GM21367 (cell line): ENCODE results near the gene UBAP2.

ENCODE experiments used
- ATAC-seq: cut with Tn5 transposase; IDR thresholded peaks from one replicate; pipeline ENCODE4 v1.9.1; 2021; ENCODE audit not compliant: unreplicated experiment

The UBAP2 gene

DNA sequence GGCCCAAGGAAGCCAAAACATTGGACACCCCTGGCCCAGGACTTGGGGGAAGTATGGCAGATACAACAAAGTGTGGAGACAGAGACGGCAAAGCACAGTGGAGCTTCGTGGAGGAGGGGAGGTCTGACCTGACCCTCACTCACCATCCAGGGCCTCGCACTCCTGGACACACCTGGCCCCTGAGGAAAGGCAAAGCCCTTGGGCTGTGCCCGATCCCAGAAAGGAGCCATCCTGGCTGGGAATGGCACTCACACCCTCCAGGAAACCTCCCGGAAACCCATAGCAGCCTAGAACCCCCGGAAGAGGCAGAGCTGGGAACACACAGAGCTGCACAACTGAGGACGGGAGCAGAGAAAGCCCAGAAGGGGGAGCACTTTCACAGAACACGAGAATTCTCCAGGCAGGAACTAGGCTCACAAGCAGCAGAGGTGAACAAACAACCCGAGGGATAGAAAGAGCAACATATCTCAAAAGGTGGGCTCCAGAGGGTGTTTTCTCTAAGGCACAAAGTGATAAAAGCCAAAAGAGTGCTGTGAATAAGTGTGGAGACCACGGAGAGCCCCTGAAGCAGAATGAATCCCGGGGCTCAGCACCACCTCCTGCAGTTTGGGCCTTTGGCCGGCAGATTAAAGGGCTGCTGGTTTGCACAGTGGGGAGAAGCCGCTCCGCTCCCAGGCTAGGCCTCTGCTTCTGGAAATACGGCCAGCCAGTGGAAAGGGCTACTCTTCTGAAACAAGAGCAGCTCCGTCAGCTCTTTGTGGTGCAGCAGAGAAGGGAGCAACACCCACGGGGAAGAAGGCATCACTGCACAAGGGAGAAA is 123.5 kb downstream of the UBAP2 start:
- no peak for ATAC-seq

- no peak for ATAC-seq
Observed at GRCh38 chr9:33923998-33924701, 124.5 kb downstream of the UBAP2 start.

GRCh38 chr9:33923079-33923478 is 125.6 kb downstream of the UBAP2 start:
- ATAC-seq = no peak

DNA sequence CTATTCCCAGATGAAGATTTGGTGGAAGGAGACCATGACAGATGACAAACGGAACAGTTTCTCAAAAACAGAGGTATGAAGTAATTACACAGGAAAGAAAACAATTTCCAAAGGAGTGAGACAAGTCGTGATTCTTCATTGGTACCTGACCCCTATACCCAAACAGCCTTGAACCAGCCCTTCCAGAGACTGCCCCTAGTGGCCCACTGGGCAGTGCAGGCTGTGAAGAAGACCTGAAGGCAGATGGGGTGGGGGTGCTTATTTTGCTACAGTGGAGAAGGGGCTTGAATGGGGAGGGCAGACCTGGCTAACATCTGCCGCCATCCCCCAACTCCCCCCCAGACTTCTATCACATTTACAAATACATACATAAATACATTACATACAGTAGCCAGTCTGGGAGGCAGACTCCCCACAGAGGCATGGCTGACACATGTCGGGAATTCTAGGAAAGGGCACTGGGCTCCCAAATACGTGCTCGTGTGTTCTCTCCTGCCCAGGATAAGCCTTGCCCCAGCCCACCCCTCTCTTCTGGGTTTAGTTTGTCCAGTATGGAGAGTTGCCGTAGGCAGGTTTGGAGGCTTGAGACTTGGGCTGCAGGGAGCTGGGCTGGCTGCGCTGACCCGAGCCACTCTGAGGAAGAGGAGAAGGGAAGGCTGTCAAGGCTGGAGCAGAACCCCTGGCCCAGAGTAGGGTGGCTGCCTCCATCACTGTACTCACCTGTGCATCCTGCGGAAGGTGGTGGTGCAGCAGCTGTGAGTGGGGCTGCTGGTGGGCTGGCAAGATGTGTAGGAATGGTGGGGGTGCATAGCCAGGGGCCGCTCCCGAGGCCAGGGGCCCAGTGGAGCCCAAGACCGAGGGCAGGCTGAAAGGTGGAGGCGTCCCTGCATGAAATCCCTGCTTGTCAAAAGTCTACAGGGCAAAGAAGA is 126.5 kb downstream of the UBAP2 start:
- ATAC-seq = no peak

GRCh38 chr9:33919276-33919897 is 129.3 kb downstream of the UBAP2 start:
- ATAC-seq = no peak

- ATAC-seq = no peak
Observed at GRCh38 chr9:33917036-33917435, 131.7 kb downstream of the UBAP2 start.

- ATAC-seq = no peak
Observed at GRCh38 chr9:33914887-33915628, 133.6 kb downstream of the UBAP2 start.

DNA sequence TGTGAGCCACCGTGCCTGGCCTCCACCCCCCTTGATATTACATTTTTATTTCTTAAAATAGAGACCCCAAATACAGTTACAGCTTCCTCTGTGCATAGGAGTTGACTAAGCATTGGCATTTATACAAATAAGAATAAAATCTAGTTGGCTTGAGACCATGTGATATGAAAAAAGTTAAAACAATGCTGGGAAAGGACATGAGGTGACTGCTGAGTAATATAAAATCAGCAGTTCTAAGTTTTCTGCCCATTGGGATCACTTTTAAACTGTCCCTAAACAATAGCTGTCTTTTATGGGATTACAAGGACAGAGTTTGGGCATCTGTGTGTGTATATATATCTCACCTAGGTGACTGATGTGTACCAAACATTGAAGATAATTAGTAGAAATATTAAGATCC is 135.1 kb downstream of the UBAP2 start:
- ATAC-seq = no peak

GRCh38 chr9:33908749-33909148 is 139.9 kb downstream of the UBAP2 start:
- ATAC-seq = no peak

- ATAC-seq = no peak
Observed at GRCh38 chr9:33908114-33908513, 140.6 kb downstream of the UBAP2 start.

- no peak for ATAC-seq
Observed at GRCh38 chr9:33907347-33907746, 141.3 kb downstream of the UBAP2 start.

GRCh38 chr9:33906769-33907168 is 141.9 kb downstream of the UBAP2 start:
- no peak for ATAC-seq

DNA sequence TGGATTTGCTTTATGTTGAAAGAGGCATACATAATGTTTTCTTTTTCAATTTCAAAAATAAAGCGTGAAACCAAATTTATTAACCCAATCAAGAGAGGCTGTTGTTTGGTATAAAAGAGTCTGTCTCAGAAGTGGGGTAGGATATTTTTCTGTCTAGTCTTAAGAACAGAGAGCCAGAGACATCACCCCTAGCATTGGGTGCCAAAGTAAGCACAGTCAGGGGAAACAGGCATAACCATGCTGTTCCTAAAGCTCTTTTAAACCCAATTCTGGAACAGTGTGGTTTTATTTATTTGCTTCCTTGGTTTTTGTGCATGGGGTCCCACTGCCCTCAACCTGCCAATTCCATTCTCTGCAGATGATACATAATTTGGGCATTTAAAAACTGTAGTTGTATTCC is 143.6 kb downstream of the UBAP2 start:
- no peak for ATAC-seq

DNA sequence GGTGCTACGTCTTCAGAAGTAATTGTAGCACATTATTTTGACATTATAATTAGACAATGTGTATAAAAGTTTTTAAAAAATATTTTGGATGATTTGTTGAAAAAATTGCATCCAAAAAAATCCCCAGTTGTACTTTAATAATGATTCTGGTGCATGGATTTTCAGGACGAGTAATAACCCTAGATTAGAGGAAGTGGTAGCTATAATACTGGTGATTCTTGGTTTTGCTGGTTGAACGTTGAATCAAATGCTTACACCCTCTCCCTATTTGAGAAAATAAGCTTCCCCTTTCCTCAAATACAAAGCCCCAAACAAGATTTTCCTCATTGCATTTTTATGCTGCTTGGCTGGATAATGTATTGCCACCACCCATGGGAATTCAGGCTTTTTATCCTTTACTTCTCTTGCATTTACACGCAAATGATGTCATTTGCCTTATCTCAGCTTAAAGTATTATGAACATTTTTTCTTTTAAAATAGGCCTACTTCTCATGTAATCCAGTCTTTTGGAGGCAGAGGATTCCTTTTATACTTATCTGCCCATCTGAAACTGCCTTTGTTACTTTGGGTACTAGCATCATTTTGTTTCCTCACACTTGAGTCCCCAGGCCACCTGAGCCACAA is 145.4 kb downstream of the UBAP2 start:
- no peak for ATAC-seq

- no peak for ATAC-seq
Observed at GRCh38 chr9:33894316-33894715, 154.4 kb downstream of the UBAP2 start.

DNA sequence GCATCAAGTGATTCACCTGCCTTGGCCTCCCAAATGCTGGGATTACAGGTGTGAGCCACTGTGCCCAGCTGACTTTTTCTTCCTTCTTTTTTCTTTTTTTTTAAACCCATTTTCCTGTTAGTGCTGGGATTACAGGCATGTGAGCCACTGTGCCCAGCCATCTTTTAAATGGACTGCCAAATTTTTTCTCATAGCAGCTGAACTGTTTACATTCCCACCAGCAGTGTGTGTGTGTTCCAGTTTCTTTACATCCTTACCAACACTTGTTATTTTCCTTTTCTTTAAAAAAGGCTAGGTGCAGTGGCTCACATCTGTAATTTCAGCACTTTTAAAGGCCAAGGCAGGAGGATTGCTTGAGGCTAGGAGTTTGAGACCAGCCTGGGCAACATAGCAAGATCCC is 154.8 kb downstream of the UBAP2 start:
- no peak for ATAC-seq

DNA sequence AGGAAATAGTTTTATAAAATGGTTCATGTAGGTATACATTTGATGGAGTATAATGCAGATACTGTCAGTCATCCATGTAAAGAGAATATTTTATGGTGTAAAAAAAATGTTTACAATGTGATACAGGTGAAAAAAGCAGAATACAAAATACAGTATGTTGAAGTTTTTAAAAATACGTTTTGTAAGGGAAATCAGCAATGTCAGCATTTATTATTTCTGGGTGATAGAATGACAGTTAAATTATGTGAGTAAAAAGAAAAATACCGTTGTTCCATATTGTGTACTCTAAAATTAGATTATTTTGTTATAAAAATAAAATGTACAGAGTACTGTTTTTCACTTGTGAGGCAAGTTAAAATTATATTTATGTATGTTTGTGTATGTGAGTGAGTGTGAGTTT is 162.7 kb downstream of the UBAP2 start:
- no peak for ATAC-seq

DNA sequence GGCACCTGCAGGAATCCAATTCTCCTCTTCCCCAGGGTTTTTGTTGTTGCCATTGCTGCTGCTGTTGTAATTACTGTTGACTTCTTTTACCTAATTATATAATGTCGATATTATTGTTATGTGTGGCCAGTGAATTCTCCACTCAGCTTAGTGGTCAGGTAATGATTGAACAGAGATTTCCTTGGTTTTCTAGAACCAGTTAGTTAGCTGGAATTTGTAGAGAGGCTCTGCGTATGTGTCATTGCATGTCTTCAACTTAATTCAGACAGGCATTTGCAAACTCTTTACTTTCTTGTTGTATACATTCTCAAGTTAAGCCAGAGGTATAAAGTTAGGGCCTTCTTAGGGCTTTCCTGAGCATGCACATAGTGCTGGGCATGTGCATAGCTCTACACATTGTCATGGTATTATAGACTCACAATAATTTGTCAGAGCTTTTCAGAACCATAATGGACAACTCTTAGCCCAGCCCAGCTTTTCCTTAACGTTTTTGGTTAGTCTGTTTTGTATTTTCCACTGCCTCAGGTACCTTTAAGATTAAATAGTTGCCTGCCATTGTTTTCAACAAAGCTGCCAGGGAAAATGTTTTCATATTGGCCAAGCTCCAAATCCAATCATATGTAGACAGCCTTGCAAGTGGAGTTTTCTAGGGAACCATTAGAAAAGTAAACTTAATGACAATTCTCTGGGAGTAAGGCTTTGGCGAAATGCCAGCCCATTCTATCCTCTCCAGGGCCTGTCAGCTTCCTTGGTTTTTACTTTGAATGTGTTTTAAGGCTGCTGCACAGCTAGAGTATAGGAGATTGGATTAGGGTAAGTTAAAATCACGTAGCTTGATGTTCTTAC is 163.6 kb downstream of the UBAP2 start:
- no peak for ATAC-seq

- no peak for ATAC-seq
Observed at GRCh38 chr9:33881635-33882034, 167.1 kb downstream of the UBAP2 start.
